Stimulated activated CD8-positive, alpha-beta memory T cell treated with anti-CD3 and anti-CD28 coated beads, Interleukin-4, amount 100 ng/mL, for 24 hours (primary cell): ENCODE results near the gene PPARD.
"Not testable (repeated sequence)": the region's sequence is repeated elsewhere in the genome, so short reads cannot be mapped to it uniquely, and the experiment has no call there.

Experiments
- DNase-seq: peaks from one replicate; pipeline ENCODE4 v3.0.0-alpha.2; 2020; ENCODE audit warnings: low read depth

PPARD gene

DNA sequence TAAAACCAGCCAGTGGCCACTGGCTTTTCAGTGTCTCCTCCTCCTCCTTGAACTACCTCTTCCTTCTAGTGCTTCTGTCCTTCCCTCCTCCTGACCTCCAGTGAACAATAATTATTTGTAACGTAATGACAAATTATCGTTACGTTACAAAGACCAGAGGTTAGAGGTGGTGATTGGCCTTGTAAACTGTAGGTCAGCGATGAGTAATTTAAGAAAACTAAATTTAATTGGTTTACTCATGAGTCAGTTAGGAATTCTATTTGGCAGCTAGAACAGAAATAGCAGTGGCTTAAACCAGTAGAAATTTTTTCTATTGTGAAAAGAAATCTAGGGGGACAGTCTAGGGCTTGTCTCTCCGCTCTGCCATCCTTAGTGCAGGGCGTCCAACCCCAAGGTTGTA lies 38.8 kb downstream of the PPARD start:
- no peak for DNase-seq

DNA sequence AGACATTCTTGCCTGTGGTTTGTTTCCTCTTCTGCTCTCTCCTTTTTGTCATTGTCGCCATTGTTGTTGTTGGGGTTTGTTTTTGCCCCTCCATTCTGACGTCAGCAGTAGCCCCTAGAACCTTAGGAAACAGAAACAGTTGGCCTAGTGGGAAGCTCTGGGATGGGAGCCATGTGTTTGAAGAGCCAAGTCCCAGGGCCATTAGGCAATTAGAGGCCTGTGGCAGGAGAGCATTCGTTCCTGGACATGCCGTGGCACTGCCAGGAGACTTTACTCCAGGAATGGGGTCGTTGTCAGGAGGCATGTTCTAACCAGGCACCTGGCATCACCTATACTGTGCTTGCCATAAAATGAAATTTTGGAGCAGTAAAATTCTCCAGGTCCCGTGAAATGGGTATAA lies 39.7 kb downstream of the PPARD start:
- no peak for DNase-seq

- no peak for DNase-seq
Observed at GRCh38 chr6:35385457-35386202, 43.3 kb downstream of the PPARD start.

GRCh38 chr6:35386989-35387388 lies 44.6 kb downstream of the PPARD start:
- DNase-seq, result no peak

DNA sequence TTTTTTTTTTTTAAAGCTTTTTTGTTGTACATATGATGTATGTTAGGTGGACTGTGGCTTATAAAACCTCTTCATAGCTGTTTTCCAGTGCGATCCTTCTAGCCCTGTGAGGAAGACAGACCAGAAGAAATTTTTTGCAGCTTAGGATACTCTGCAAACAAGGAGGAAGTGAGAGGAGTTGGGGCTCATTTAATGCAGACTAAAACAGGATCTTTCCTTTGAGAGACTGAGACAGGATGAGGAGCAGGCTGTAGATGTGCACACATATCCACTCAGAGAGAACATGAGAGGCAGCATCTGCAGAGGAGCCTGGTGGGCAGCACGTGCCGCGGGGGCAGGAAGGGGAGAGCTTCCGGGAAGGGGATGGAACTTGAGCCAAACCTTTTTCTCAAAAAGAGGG lies 45.7 kb downstream of the PPARD start:
- no peak for DNase-seq

DNA sequence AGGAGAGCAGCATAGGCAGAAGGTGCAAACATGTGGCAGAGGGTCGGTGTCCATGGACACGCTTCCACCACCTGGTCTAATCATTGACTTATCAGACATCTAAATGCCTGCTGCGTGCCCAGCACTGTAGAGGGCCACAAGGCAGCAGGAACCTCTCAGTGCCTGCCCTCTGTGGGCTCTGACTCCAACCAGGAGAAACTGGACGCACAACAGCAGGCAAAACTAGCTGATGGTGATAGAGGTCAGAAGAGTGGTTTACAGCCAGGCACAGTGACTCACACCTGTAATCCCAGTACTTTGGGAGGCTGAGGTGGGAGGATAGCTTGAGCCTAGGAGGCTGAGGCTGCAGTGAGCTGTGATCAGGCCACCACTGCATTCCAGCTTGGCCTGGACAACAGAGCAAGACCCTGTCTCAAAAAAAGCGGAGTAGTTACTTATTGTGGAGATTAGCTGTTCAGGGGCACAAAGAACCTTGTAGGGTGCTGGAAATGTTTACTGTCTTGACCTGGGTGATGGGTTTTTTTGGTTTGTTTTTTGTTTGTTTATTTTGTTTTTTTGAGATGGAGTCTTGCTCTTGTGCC lies 46.5 kb downstream of the PPARD start:
- DNase-seq, result no peak

GRCh38 chr6:35389386-35389785 lies 47.0 kb downstream of the PPARD start:
- not testable (repeated sequence) for DNase-seq

- no peak for DNase-seq
Observed at GRCh38 chr6:35391240-35391968, 49.0 kb downstream of the PPARD start.

DNA sequence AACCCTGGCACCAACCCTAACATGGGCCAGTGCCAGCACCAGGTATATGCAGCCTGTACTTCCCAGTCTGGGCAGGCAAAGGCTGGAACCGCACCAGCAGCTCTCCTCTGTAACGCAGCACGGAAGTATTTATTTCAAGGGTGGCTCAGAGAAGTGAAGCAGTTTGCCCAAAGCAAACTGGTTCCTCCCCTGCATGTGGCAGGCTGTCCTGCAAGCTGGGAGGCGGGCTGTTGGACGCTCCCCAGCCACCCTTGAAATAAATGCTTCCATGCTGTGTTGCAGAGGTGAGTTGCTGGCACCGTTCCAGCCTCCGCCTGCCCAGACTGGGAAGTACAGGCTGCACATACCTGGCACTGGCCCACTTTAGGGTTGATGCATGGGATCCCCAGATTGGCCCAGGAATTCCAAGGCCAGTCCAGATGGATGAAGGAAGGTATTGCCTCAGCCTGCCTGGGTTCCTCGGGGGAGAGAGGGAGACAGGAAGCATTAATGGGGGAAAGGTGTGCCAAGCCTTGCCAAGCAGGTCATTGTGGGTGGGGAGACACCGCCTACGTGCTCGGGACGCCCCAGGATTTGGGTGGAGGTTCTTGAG lies 49.8 kb downstream of the PPARD start:
- DNase-seq, result no peak

DNA sequence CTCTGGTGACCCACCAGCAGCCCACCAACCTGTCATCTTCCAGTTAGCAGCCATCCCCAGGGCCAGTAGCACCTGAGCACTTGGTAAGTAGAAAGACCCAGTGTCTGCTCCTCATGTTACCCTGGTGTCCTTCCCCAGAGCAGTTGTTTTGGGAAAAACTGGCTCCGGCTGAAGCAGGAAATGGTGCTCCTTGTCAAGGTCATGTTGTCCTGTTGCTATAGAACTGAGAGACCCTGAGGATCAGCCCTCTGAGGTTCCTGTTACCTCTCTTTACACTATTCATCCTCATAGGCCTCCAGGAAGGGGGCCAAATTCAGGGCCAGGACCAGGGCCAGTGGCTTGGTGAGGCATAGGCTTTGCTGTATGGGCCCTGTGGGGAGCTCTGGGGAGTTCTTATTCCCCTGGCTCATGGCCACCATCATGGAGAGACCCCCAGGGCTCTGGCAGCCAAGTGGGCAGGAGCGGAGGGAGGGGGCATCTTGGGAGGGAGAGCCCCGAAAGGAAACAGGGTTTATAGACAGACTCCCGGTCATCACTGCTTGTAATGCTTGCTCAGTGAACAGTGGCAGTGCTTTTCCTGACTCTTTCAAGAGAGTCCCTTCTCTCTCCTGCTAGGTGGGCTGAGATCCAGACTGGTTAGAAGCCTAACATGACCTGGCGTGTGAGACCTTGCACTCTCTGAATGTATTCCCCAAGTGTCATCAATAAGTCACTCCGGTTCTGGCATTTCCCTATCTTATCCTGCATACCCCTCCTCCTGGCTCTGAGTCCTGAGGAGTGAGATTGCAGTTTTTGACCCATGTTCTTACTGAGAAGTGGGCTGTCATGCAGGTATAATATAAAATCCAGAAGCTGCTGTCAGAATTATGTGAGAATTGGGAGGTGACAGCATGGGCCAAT lies 50.7 kb downstream of the PPARD start:
- DNase-seq, result no peak

- no peak for DNase-seq
Observed at GRCh38 chr6:35396991-35397390, 54.6 kb downstream of the PPARD start.

GRCh38 chr6:35397806-35398418 lies 55.6 kb downstream of the PPARD start:
- no peak for DNase-seq

GRCh38 chr6:35398526-35398925 lies 56.2 kb downstream of the PPARD start:
- no peak for DNase-seq

- DNase-seq, result no peak
Observed at GRCh38 chr6:35400111-35400510, 57.8 kb downstream of the PPARD start.

- no peak for DNase-seq
Observed at GRCh38 chr6:35400901-35401311, 58.5 kb downstream of the PPARD start.

GRCh38 chr6:35401514-35401913 lies 59.2 kb downstream of the PPARD start:
- no peak for DNase-seq

- DNase-seq, result no peak
Observed at GRCh38 chr6:35402136-35402855, 59.9 kb downstream of the PPARD start.

DNA sequence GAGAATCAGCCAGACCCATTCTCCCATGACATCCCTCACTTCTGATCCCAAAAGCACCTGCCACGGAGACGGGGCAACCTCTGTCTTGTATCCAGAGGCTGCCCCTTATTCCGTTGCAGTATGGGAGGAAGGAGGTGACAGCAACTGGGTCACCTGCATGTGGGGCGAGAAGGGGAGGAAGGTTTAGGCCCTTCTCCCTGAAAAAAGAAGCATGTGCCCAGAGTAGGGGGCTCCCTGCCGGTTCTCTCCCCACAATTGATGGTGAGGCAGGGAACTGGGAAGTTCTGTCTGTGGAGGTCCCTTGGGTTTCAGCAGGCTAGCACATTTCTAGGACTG lies 60.5 kb downstream of the PPARD start:
- DNase-seq, result no peak

DNA sequence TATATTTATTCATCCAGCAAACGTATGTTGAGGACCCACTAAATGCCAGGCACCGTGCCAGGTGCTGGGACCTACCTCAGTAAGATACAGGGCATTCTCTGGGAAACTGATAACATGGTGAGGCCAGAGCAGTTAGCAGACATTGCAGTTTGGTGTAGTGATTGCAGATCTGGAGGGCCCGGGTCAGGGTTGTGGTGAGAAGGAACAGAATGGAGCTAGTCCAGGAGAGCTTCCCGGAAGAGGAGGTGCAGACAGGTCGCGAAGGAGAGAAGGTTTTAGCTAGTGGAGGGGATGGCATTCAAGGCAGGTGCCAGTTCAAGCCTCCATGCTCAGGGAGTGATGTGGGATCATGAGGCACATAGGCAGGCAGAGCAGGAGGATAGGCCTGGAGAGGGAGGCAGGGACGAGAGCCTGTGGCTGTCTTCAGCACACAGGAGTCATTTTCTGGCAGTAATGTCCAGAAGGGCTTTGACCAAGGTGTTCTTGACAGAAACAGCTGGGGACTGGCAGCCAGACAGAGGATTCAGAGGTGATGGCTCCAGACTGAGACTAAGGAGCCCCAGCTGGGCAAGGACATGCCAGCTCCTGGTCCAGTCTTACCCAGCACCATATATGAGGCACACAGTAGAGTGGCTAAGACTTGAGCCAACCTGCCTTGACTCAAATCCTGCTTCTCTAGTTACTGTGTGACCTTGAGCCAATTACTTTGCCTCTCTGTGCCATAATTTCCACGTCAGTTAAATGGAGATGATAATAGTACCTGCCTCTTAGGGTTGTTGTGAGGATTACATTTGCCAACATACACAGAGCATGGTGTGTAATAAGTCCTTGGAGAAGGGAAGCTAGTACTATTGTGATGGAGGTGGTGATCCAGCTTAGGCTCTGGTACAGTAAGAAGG lies 61.4 kb downstream of the PPARD start:
- no peak for DNase-seq
